ENCODE data around the gene CD226.

Gene CD226

DNA sequence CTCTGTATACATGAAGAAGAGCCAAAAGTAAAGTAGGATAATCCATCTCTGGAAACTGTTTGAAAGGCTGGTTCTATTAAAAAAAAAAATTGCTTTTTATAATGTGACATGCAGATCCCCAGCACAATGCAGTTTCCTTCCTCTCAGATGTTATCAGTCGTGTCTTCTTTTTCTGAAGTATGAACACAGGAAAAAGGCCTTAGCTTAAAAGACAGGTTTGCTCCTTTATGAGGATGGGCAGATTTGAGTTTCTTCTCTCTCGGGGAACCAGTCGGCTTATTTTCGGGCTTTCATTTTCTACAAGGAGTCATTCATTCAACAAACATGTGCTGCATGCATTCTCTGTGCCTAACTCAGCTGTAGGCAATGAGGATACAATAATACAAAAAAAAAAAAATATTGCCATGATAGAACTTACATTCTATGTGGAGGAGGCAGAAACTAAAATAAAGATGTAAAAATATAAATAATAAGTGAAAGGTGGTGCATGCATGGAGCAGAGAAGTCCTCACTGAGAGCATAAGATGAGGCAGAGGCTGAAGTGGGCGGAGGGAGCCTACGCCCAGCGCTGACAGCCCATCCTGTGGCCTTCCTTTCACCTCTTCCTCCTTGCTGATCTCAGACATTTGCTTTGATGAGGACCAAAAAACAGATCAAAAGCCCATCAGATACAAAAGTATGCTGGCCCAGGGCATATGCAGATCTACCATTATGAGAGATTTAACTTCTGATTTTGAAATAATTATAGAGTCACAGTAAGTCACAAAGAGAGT lies at the start of gene CD226:
CD226 (minus strand) TSS at position 513 of the 773 bp plus-strand sequence; CDS start at position 46, 467 bp downstream.
- H3K9ac ChIP-seq (ENCODE audit: low read depth in 1 of 2, low read length in 2 of 2): peak within 1 kb of the TSS in 1 of 2 donors; percentile 11
- no peak within 1 kb of the TSS for H3K27ac ChIP-seq (ENCODE audit: low read depth, low read length)
- H3K4me3 ChIP-seq (ENCODE audit: low read depth in 1 of 2, low read length in 2 of 2): peak within 1 kb of the TSS; percentile 32 to 34
- H3K27me3 ChIP-seq (ENCODE audit: control insufficient read depth in 1 of 2, insufficient read depth in 2 of 2, low read length in 2 of 2): no peaks in the 10 kb centered on the region
- H3K36me3 ChIP-seq (ENCODE audit: control insufficient read depth in 1 of 2, insufficient read depth in 2 of 2, low read length in 2 of 2): no peaks in the 10 kb centered on the region
- peaks cover 5 to 12% of the 10 kb centered on the region in 2 donors for H3K4me1 ChIP-seq (ENCODE audit: control insufficient read depth in 1 of 2, insufficient read depth in 2 of 2, low read length in 2 of 2)
- H3K9me3 ChIP-seq (ENCODE audit: control insufficient read depth in 1 of 2, low read length in 2 of 2): no peaks in the 10 kb centered on the region

DNA sequence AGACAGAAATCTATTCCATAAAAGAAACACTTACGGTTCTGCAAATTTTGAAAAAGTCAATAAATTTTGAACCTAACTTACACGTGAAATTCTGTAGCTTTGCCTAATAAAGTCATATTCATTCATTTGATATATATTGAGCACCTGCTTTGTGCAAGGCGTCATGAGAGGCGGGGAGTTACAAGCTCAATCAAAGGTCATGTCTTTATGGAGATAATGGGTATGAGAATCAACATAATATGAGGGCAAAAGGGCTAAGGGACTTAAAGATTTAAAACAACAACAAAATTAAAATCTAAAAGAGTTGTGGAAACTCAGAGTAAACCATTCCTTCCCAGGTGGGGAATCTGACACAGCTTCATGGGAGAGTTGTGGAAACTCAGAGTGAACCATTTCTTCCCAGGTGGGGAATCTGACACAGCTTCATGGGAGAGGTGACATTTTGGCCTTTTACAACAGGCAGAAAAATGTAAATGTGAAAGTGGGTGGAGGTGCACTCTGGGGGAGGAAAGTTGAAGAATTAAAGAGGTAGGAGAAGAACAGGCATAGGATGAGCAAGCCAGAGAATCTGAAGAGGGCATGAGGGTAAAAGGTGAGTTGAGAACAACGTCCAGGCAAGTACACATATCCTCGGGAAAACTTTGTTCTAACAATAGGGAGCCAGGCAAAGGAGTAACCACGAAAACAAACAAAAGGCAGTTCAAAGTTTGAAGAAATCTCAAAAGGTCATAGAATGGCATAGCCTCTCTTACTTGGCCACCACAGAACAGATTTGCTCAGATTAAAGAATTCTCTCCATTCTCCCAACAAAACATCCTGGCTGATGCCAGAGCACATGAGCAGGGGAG lies 49.5 kb upstream of the CD226 start:
- H3K4me3 ChIP-seq (ENCODE audit: low read depth in 1 of 2, low read length in 2 of 2): no peak overlapping the region
- H3K9me3 ChIP-seq (ENCODE audit: control insufficient read depth in 1 of 2, low read length in 2 of 2): no peaks in the 10 kb centered on the region
- H3K36me3 ChIP-seq (ENCODE audit: control insufficient read depth in 1 of 2, insufficient read depth in 2 of 2, low read length in 2 of 2): peaks cover 0 to 12% of the 10 kb centered on the region in 2 donors
- H3K27ac ChIP-seq (ENCODE audit: low read depth, low read length): no peak overlapping the region
- H3K27me3 ChIP-seq (ENCODE audit: control insufficient read depth in 1 of 2, insufficient read depth in 2 of 2, low read length in 2 of 2): no peaks in the 10 kb centered on the region
- peaks cover 3 to 12% of the 10 kb centered on the region in 2 donors for H3K4me1 ChIP-seq (ENCODE audit: control insufficient read depth in 1 of 2, insufficient read depth in 2 of 2, low read length in 2 of 2)
- no peak overlapping the region for H3K9ac ChIP-seq (ENCODE audit: low read depth in 1 of 2, low read length in 2 of 2)

DNA sequence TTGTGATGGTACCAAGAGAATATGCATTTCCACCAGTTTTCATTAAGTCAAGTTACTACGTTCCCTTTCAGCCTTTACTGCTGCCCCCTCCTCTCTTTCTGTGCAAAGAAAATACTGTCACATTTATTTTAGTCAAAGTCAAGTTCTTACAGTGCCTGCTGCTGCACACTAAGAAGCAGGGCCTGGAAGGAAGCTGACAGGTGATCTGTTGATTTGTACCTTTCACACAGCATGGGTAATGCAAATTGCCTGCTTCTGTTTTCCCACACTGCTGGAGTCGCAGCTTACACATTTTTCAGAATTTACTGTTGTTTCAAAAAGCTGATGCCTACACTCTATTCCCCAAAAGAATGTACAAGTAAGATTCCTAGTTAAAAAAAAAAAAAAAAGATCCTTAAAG lies 48.7 kb upstream of the CD226 start:
- Histone ChIP-seq H3K27me3 (ENCODE audit: control insufficient read depth in 1 of 2, insufficient read depth in 2 of 2, low read length in 2 of 2) (no peaks in the 10 kb centered on the region), H3K27ac (ENCODE audit: low read depth, low read length) (no peak overlapping the region), H3K9ac (ENCODE audit: low read depth in 1 of 2, low read length in 2 of 2) (no peak overlapping the region), H3K4me3 (ENCODE audit: low read depth in 1 of 2, low read length in 2 of 2) (no peak overlapping the region), H3K9me3 (ENCODE audit: control insufficient read depth in 1 of 2, low read length in 2 of 2) (no peaks in the 10 kb centered on the region), H3K4me1 (ENCODE audit: control insufficient read depth in 1 of 2, insufficient read depth in 2 of 2, low read length in 2 of 2) (peaks cover 3 to 12% of the 10 kb centered on the region in 2 donors), H3K36me3 (ENCODE audit: control insufficient read depth in 1 of 2, insufficient read depth in 2 of 2, low read length in 2 of 2) (peaks cover 0 to 9% of the 10 kb centered on the region in 2 donors)

DNA sequence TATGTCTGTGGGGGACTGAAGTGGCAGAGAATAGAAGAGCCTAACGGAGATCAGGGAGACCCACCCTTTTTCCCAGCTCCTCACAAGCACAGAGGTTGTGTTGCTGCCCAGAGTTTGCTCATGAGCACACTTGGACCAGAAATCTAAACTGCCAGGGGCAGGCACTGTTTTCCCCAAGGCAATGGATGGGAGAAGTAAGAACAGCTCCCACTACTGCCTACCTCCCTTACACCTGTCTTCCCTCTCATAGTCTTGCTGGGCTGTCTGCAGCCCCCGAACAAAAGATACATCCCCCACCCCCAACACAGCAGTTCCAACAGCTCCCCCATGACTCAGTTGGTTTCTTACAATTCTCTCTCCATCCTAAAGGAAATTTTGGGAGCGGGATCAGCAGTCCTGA lies 48.1 kb upstream of the CD226 start:
- H3K9me3 ChIP-seq (ENCODE audit: control insufficient read depth in 1 of 2, low read length in 2 of 2): no peaks in the 10 kb centered on the region
- no peak overlapping the region for H3K27ac ChIP-seq (ENCODE audit: low read depth, low read length)
- H3K4me1 ChIP-seq (ENCODE audit: control insufficient read depth in 1 of 2, insufficient read depth in 2 of 2, low read length in 2 of 2): peaks cover 3 to 12% of the 10 kb centered on the region in 2 donors
- H3K9ac ChIP-seq (ENCODE audit: low read depth in 1 of 2, low read length in 2 of 2): no peak overlapping the region
- peaks cover 0 to 3% of the 10 kb centered on the region in 2 donors for H3K36me3 ChIP-seq (ENCODE audit: control insufficient read depth in 1 of 2, insufficient read depth in 2 of 2, low read length in 2 of 2)
- H3K27me3 ChIP-seq (ENCODE audit: control insufficient read depth in 1 of 2, insufficient read depth in 2 of 2, low read length in 2 of 2): no peaks in the 10 kb centered on the region
- H3K4me3 ChIP-seq (ENCODE audit: low read depth in 1 of 2, low read length in 2 of 2): no peak overlapping the region

DNA sequence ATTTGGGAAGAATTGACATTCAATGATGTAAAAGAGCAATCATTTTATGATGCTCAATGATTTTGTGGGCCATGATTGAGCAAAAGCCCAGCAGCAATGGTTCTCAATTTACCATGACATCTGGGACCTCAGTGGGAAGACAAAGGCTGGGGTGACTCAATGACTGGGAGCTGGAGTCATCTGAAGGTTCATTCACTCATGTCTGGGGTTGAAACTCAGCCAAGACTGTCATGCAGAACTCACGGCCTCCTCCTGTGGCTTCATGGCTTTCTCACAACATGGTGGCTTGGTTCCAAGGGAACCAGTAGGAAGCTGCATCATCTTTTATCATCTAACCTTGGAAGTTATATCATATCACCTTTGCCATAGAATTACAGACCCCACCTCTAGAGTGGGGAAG lies 45.1 kb upstream of the CD226 start:
- H3K36me3 ChIP-seq (ENCODE audit: control insufficient read depth in 1 of 2, insufficient read depth in 2 of 2, low read length in 2 of 2): no peaks in the 10 kb centered on the region
- no peaks in the 10 kb centered on the region for H3K27me3 ChIP-seq (ENCODE audit: control insufficient read depth in 1 of 2, insufficient read depth in 2 of 2, low read length in 2 of 2)
- H3K9ac ChIP-seq (ENCODE audit: low read depth in 1 of 2, low read length in 2 of 2): no peak overlapping the region
- H3K9me3 ChIP-seq (ENCODE audit: control insufficient read depth in 1 of 2, low read length in 2 of 2): no peaks in the 10 kb centered on the region
- no peak overlapping the region for H3K27ac ChIP-seq (ENCODE audit: low read depth, low read length)
- H3K4me1 ChIP-seq (ENCODE audit: control insufficient read depth in 1 of 2, insufficient read depth in 2 of 2, low read length in 2 of 2): peaks cover 3 to 9% of the 10 kb centered on the region in 2 donors
- H3K4me3 ChIP-seq (ENCODE audit: low read depth in 1 of 2, low read length in 2 of 2): no peak overlapping the region

DNA sequence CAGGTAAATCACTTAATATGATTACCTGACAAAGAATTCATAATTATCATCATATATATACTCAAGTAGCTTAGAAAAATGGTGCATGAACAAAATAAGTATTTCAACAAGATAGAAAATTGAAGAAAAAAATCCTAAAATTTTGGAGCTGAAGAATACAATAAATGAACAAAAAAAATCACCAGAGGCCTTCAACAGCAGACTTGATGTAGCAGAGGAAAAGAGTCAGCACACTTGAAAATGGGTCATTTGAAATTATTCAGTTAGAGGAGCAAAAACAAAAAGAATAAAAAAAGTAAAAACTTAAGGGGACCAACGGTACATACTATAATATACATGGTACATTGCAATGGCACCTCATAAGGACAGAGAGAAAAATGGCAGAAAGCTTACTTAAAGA lies 40.2 kb upstream of the CD226 start:
- Histone ChIP-seq H3K4me1 (ENCODE audit: control insufficient read depth in 1 of 2, insufficient read depth in 2 of 2, low read length in 2 of 2) (no peaks in the 10 kb centered on the region), H3K36me3 (ENCODE audit: control insufficient read depth in 1 of 2, insufficient read depth in 2 of 2, low read length in 2 of 2) (no peaks in the 10 kb centered on the region), H3K9me3 (ENCODE audit: control insufficient read depth in 1 of 2, low read length in 2 of 2) (no peaks in the 10 kb centered on the region), H3K27ac (ENCODE audit: low read depth, low read length) (no peak overlapping the region), H3K4me3 (ENCODE audit: low read depth in 1 of 2, low read length in 2 of 2) (no peak overlapping the region), H3K9ac (ENCODE audit: low read depth in 1 of 2, low read length in 2 of 2) (no peak overlapping the region), H3K27me3 (ENCODE audit: control insufficient read depth in 1 of 2, insufficient read depth in 2 of 2, low read length in 2 of 2) (no peaks in the 10 kb centered on the region)

DNA sequence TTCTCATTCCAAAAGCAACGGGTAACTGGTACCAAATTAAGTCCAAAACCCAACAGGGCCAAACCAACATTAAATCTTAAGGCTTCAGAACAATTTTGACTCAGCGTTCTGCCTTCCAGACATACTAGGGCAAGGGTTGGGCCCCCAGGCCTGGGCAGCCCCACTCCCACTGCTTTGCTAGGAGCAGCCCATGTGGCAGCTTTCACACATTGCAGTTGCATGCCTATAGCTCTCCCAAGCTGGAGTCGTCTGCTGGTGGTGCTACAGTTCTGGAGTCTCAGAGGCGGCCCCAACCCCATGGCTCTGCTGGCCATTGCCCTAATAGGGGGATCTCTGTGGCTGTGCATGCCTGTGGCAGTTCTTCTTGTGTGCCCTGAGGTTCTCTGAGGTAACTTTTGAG lies 37.6 kb upstream of the CD226 start:
- H3K27ac ChIP-seq (ENCODE audit: low read depth, low read length): no peak overlapping the region
- no peaks in the 10 kb centered on the region for H3K27me3 ChIP-seq (ENCODE audit: control insufficient read depth in 1 of 2, insufficient read depth in 2 of 2, low read length in 2 of 2)
- H3K9me3 ChIP-seq (ENCODE audit: control insufficient read depth in 1 of 2, low read length in 2 of 2): no peaks in the 10 kb centered on the region

DNA sequence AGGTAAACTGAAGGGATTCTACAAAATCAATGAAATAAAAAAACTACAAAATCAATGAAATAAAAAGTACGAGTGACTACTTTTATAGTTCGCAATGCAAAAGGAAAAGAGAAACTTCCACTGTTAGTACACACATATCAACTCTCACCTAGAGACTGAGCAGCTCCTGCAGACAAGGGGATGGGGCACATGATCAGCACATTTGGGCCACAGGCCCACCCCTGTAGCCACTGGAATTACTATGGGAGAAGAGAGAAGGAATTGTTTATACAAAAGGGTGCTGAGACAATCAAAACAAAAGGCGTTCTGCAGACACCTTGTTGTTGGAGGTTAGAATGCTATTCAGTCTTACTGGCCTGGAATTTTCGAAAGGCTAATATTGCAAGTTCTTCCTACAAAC lies 34.7 kb upstream of the CD226 start:
- H3K9ac ChIP-seq (ENCODE audit: low read depth in 1 of 2, low read length in 2 of 2): no peak overlapping the region
- no peaks in the 10 kb centered on the region for H3K4me1 ChIP-seq (ENCODE audit: control insufficient read depth in 1 of 2, insufficient read depth in 2 of 2, low read length in 2 of 2)
- no peaks in the 10 kb centered on the region for H3K9me3 ChIP-seq (ENCODE audit: control insufficient read depth in 1 of 2, low read length in 2 of 2)
- no peaks in the 10 kb centered on the region for H3K36me3 ChIP-seq (ENCODE audit: control insufficient read depth in 1 of 2, insufficient read depth in 2 of 2, low read length in 2 of 2)
- no peaks in the 10 kb centered on the region for H3K27me3 ChIP-seq (ENCODE audit: control insufficient read depth in 1 of 2, insufficient read depth in 2 of 2, low read length in 2 of 2)
- no peak overlapping the region for H3K27ac ChIP-seq (ENCODE audit: low read depth, low read length)
- no peak overlapping the region for H3K4me3 ChIP-seq (ENCODE audit: low read depth in 1 of 2, low read length in 2 of 2)

More for the DNA sequence above, 37.6 kb upstream of the CD226 start:
- Histone ChIP-seq H3K9ac (ENCODE audit: low read depth in 1 of 2, low read length in 2 of 2) (no peak overlapping the region), H3K4me3 (ENCODE audit: low read depth in 1 of 2, low read length in 2 of 2) (no peak overlapping the region), H3K4me1 (ENCODE audit: control insufficient read depth in 1 of 2, insufficient read depth in 2 of 2, low read length in 2 of 2) (no peaks in the 10 kb centered on the region), H3K36me3 (ENCODE audit: control insufficient read depth in 1 of 2, insufficient read depth in 2 of 2, low read length in 2 of 2) (no peaks in the 10 kb centered on the region)

DNA sequence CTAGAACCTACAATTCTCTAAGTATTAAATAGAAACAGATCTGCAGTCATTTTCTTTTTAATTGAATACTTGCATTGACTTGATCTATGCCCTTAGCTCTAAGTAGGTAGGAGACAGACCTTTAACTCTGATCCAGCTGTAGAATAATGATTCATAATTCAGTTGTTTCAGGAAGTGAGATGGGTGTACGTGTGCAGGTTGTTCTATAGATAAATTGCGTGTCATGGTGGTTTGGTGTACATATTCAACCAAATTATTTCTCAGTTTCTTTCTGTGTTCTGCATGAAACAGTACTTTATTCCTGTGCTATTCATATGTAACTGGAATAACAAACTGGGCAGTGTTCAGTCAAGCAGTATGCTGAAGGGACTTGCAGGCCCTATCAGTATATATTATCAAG lies 34.3 kb upstream of the CD226 start:
- Histone ChIP-seq H3K4me3 (ENCODE audit: low read depth in 1 of 2, low read length in 2 of 2) (no peak overlapping the region), H3K9ac (ENCODE audit: low read depth in 1 of 2, low read length in 2 of 2) (no peak overlapping the region)

More for the DNA sequence above, 34.3 kb upstream of the CD226 start:
- H3K36me3 ChIP-seq (ENCODE audit: control insufficient read depth in 1 of 2, insufficient read depth in 2 of 2, low read length in 2 of 2): no peaks in the 10 kb centered on the region
- H3K27me3 ChIP-seq (ENCODE audit: control insufficient read depth in 1 of 2, insufficient read depth in 2 of 2, low read length in 2 of 2): no peaks in the 10 kb centered on the region
- peaks cover 0 to 4% of the 10 kb centered on the region in 2 donors for H3K9me3 ChIP-seq (ENCODE audit: control insufficient read depth in 1 of 2, low read length in 2 of 2)
- H3K27ac ChIP-seq (ENCODE audit: low read depth, low read length): no peak overlapping the region
- no peaks in the 10 kb centered on the region for H3K4me1 ChIP-seq (ENCODE audit: control insufficient read depth in 1 of 2, insufficient read depth in 2 of 2, low read length in 2 of 2)
